Right renal cortex interstitium (tissue), 3 donors: ENCODE data around the gene DENND5A. TPM values are rescaled to one million over a fixed set of nuclear protein-coding genes. Genes with fewer than 3 reads are reported as not detected.

ENCODE experiments used
- DNase-seq, 3 donors: peaks; one replicate each; pipeline ENCODE4 v3.0.0-alpha.2; 2013; ENCODE audit warnings: low read depth in 3 of 3, low spot score in 2 of 3
- polyA plus RNA-seq, 3 donors: library from polyadenylated mRNA; unstranded; fragments of 120-200 nt; gene quantifications; one replicate each; pipeline ENCODE4 v1.2.1, GENCODE V29; 2013; ENCODE audit not compliant: insufficient read length in 3 of 3

Gene DENND5A
- polyA plus RNA-seq, 3 donors = 94.4 to 106 (median 97.8) TPM

DNA sequence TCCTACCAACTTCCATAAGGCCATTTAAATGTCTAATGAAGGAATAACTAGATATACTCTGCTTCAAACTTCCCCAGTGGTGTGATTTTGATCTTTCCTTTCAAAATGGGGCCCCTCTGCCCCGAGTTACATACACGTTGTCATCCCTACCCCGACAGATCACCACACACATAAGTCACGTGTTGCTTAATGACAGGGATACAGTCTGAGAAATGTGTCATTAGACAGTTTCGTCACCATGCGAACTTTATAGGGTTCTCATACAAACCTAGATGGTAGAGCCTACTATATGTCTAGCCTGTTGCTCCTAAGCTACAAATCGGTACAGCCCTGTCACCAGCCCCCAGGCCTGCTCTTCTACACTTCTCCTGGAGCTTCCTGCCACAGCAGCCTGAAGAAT is 124.0 kb downstream of the DENND5A start:
- no peak for DNase-seq

DNA sequence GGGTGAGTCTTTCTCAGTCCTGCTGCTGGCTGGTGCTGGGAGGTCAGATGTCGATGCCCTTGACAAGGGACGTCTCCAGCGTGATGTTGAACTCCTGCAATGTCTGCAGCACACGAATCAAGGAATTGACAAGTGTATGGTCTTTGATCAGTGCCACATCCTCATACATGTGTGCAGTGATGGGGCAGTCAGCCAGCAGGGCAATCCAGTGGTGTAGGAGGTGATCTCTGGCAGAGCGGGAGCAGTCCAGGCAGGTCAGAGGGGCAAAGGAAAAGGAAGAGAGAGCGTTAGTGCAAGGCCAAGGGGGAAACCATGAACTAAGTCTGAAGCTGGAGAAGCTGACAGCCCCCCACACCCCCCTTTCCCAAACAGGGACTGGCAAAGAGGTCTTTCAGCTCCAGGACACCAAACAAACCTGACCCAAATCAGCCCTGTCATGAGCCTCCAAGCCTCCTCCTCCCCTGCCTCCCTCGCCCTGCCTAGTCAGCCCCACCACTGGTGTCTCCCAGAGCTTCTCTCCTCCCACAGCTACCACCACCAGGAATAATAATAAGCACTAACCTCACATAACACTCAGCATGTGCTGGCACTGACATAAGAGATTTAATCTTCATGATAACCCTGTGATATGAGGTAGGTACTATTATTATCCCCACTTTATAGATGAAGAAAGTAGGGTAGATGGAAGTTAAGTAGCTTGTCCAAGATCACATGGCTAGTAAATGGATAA is 125.4 kb downstream of the DENND5A start:
- no peak for DNase-seq

DNA sequence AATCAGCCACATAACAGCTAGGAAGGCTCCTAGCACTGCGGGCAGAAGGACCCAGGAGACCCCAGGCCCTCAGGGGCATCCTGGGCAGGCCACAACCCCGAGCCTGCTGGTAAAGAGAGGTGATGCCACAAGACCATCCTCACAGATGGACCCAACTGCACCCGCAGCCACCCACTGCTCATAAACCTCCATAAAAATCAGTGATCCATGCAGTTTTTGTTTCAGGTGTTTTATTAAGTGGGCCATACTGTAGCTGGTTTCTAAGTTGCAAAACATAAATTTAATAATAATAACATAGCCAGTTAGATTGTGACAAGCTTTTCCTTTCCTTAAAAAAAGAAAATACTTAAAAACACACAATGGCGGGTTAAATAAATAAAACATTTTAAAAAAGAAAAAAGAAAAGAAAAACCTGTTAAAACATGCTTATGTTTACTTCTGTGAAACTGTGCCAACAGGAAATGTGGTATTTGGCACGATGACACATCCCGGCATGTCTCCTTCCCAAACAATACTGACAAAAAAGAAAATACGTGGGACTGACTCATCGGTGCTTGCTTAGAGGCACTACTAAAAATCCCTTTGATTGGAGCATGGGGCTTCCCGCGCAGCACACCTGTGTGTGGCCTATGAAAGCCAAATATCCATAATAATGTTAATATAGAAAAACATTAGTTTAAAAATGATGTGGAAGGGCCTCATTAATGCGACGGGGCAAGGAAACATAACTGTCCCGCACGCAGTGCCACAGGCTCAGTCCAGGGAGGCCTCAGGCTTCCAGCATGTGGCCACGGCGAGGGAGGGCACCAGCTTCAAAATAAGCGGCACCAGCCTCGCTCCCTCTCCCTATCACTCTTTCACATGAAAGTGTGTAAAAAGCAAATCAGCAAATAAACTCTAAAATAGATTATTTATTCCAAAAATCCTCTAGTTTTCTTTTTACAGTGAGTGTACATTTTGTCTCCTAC is 126.3 kb downstream of the DENND5A start:
- no peak for DNase-seq

DNA sequence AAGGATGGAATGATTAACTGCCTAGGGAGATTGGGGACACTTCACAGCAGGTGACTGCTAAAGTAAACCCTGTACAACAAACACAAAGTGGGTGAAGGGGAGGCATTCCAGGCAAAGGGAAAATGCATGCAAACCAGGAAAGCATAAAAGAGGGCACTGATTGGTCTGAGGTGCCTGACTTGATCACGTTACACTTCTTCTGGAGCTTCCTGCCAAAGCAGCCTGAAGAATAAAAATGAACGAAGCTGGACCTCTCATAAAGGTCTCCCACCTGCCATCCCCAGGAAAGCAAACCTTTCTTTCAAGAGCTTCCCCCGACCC is 127.1 kb downstream of the DENND5A start:
- DNase-seq = no peak

DNA sequence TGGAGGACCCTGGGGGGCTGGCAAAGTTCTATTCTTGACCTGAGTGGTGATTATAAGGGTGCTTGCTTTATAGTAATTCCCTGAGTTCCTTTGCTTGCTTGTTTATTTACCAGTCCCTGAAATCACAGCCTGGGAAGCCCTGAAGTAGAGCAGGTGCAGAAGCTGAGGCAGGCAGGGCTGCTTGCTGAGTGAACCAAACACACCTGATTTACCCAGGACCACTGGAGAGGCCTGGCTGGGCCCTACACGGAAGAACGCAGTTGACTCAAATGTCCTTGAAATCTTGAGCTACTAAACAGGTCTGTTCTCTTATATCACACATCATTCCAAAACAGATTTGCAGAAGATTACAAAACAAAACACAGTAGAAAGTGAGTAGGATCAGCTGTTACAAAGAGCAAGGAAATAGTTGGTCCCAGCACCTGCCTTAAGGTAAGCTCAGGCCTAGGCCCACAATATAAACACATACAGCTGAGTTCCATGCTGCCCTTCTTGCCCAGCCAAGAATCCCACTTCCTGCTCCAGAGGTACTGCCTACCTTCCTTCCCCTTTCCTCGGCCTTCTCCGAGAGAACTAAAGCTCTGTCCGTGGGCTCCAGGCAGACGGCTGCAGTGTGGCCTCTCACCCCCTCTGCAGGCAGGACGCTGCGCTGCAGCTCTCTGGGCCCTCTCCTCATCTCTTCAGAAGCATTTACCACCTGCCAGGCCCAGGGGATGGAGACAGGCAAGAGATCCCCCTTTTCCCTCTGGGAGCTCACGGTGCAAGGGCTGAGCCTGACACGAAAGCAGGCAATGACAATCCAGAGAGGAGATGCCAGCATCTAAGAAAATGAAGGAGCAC is 127.6 kb downstream of the DENND5A start:
- DNase-seq = peak; percentile 45 to 52 (median 49)

DNA sequence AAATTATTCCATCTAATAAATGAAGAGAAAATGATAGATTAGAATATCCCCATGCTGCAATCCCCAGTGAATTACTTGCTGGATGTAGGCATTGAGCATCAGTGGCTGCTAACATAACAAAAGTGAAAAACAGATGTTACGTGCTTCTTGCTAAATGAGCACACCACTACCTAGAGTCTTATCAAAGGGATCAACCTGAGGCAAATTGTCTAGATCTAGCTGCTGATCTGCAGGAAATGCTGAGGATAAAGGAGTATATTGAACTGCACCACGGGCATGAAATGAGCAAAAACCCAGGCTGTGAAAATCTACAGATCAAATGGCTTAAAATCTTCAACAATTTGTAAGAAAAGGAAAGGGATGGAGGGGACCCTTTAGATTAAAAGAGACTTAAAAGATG is 128.4 kb downstream of the DENND5A start:
- DNase-seq = no peak

DNA sequence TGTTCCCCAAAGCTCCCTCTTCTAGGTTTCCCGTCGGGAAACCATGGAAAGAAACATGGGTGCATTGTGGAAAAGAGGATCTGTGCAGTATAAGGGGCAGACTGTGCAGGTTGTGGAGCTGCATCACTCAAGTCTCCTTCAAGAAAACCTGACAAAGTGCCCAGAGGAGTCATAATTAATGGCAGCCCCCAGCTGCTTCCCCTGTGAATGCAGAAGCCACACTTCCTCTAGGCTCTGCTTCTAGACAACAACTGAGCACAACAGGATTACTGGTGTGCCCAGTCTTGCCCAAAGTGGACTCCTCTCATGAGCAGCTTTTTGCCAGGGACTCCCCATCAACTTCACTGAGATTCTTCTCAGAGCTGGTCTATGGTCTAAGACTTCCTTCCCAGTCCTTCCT is 131.2 kb downstream of the DENND5A start:
- DNase-seq = no peak

DNA sequence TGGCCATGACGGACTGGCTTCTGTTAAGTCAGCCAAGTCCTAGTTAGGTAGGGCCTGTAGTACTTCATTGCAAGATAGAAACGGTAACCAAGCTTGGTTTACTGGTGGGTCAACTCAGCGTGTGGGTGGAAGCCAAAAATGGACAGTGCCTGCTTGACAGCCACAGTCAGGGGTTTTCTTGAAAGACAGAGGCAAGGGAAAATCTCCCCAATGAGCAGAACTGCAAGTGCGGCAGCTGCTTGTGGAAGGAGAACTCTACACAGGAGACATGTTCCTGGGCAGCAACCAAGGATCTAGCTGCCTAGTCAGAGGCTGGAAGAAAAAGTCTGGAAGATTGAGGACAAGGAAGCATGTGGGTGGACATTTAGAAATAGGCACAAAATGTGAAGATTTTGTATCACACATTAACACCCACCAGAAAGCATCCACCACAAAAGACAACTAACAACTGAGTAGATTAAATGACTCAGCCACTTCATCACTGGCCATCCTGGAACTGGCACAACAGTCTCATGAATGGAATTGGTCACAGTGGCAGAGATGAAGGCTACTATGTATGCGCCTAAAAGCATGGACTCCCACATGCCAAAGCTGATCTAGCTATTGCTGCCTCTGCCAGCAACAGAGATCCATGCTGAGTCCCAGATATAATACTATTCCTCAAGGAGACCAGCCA is 132.8 kb downstream of the DENND5A start:
- DNase-seq = no peak

DNA sequence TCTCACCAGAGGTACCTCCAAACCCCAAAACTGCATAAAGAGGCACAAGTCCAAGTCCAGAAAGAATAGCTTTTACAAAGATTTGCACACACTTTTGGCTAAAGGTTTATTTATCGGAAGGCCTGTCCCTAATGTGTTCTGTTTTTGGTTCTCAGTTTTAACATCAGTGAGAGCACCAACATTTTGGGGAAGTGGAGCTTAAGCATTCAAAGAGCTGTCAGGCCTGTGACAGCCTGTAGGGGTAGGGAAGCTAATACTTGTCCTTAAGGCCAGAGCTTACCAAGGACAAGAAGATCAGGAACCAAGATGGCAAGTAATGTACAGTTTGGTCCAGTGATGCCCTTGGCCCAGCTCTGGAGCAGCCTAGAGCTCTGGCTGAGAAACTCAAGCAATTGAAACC is 134.9 kb downstream of the DENND5A start:
- DNase-seq = no peak

DNA sequence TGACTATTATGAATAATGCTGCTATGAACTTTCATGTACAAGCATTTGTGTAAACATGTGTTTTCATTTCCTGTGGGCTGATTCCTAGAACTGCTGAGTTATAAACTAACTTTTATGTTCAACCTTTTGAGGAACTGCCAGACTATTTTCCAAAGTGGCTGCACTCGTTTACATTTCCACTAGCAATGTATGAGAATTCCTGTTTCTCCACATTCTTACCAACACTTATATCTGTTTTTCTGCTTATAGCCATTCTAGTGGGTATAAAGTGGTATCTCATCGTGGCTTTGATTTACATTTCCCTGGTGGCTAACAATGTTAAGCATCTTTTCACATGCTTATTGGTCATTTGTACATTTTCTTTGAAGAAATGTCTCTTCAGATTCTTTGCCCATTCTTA is 138.5 kb downstream of the DENND5A start:
- no peak for DNase-seq

DNA sequence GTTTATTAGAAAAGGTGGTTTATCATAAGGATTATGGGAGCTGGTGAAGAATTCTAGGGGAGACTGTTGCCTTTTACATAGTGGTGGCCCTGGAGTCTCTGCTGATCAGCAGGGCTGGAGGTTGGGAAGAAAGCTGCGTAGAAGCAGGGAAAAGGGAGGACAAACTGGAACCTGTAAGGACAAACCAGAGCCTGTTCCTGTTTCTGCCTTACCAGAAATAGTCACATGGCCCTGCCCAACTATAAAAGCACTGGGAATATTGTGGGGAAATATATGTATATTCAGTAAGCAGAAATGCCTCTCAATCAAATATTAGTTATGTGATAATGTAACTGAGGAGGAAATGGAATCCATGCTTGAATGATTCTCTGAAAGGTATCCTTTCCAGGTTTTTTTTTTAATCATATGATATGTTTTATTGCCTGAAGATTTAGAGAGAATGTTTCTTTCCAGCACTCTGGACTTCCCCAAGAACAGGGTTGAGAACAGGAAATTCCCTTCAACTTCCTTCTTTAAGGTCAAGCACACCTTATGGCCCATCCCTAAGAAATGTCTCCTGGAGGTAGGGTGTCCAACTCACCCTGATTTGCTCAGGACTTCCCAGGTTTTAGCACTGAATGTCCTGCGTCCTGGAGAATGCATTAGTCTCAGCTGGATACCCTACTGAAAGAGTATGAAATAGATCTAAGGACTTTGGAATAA is 139.8 kb downstream of the DENND5A start:
- no peak for DNase-seq

DNA sequence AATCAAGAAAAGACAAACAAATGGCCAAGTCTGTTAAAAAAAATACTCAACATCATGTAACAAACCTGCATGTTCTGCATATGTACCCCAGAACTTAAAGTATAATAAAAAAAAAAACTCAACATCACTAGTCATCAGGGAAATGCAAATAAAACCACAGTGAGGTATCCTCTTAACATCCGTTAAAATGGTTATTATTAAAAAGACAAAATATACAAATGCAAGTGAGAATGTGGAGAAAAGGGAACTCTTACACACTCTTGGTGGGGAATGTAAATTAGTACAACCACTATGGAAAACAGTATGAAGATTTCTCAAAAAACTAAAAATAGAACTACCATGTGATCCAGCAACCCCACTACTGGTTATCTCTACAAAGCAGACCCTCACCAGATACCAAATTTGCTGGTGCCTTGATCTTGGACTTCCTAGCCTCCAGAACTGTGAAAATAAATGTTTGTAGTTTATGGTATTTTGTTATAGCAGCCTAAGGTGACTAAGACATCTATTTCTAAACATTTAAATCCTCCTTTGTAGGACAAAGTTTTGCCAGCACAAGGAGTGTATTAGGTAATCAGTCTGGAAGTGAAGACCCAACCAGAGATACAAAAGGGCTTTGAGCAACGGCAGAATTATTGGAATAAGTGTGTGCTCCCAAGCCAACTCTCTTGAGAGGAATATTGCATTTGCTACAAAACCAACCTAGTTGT is 141.4 kb downstream of the DENND5A start:
- DNase-seq = no peak

DNA sequence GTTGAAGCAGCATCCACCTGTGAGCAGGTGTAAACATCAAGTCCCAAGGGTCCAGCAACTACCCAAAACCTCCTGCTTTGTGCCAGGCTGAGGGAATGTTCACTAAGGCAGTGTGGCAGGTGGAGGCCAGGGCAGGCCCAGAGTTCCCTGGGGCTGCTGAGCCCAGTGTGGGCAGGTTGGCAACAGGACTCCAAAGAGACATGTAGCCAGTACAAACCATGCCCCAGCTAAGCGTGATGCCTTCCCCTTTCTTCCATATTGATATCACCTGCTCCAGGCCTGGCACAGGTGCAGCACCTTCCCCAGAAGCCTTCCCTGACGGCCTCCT is 143.7 kb downstream of the DENND5A start:
- no peak for DNase-seq

DNA sequence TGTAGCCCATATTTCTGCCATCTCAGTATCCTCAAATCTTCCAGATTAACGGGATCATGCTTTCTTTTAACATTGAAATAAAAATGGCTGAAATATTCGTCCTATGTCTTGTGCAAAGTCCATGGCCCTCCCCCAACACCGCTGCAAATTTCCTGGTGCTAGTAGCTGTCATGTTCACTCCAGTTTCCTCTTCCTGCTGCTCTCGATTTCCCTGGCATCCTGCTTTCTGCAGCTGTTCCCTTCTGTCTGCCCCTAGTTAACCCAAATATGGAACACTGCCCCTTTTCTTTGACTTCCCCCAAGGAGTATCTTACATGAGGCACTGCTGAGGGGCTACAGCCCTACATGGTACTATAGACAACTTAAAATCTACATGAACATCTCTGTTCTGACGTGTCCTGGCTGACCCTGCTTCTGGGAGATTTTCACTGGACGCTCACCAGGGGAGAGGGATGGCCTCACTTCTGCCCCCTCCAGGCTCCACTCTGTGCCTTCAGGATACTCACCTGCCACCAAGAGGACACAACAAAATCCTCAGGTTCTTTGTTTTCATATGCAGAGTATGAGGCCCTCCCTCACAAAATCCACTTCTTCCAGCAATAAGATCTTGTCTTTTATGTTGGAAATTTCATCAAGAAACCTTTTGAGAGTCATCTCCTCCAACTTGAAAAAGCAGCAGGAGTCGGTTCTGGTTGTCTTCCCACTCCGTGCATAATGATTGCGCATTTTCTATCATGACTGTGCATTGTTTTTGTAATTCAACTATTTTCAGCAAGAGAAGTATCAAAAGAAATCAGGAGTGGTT is 144.3 kb downstream of the DENND5A start:
- DNase-seq = no peak

DNA sequence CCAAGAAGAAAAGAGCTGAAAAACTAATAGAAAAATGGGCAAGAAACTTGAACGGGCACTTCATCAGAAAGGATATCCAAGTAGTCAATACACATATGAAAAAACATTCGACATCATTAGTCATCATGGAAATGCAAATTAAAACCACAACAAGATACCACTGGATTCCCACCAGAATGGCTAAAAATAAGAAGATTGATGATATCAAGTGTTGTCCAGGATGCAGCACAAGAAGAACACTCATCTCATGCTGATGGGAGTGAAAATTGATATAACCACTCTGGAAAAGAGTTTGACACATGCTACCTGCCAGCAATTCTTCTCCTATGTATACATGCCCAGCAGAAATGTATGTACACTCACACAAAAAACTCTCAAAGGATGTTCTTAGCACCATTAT is 146.9 kb downstream of the DENND5A start:
- DNase-seq = no peak

DNA sequence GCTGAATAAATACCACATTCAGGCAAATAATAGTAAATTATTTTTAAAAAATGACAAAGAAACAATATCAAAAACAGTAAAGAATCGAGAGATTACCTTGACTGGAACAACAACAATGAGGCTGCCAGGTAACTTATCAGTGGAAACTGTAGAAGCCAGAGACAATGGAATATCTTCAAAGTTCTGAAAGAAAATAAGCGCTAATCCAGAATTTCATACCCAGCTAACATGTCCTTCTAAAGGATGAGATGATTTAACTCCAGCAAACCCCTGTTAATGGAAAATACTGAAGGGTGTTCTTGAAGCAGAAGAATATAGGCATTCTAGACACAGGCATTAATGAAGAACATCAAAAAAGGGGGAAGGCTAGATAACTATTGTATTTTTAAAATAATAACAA is 153.1 kb downstream of the DENND5A start:
- DNase-seq = no peak

DNA sequence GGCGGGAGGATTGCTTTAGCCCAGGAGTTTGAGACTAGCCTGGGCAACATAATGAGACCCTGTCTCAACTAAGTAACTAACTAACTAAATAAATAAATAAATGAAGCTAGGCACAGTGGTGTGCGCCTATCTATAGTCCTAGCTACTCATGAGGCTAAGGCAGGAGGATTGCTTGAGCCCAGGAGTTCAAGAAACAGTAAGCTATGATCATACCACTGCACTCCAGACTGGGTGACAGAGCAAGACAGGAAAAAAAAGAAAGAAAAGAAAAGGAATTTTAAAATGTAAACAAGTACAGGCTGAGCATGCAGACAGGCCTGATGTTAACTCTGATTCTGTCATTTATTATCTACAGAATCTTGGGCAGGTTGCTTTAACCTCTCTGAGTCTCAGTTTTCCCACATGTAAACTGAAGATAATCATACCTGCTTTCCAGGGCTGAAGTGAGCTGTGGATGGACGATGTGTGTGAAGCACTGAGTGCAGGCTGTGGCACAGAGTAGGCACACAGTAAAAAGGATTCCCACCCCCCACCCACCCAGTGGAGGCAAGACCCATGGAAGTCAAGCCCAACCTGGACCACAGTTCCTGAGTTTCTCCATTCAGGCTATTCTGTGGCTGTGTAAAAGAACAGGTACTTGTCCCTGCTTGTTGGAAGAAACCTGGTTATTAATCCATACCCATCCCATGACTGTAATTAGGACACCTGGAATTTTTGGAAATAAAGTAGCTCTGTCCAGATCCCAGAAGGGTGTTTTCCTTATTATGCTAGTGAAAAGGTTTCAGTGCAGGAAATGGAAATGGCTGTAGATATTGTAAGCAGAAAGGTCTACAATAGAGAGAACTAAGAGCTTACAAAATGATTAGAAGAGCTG is 155.1 kb downstream of the DENND5A start:
- no peak for DNase-seq

DNA sequence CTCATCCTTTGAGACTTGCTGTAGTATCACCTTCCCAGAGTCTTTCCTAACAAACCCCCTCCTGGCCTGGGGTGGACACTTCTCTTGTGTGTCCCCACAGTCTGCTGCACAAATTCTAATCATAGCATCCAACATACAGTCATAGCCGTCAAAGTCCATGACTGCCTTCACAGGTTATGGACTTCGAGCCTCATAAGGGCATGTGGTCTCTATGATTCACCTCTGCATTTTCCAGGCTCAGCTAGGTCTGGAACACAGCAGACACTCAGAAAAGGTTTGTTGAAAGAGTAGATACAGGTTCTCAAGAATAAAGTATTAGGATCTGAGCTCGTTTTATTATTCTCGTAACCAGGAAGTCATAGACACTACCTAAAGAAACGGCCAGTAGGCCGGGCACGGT is 160.6 kb downstream of the DENND5A start:
- DNase-seq = no peak
